HG03558 (cell line): ENCODE measurements around the gene TTC21A.

Experiments
- ATAC-seq: cut with Tn5 transposase; IDR thresholded peaks from one replicate; pipeline ENCODE4 v1.9.1; 2021; ENCODE audit warnings: moderate number of reproducible peaks; ENCODE audit not compliant: unreplicated experiment; ENCODE audit errors: extremely low read depth

TTC21A gene

DNA sequence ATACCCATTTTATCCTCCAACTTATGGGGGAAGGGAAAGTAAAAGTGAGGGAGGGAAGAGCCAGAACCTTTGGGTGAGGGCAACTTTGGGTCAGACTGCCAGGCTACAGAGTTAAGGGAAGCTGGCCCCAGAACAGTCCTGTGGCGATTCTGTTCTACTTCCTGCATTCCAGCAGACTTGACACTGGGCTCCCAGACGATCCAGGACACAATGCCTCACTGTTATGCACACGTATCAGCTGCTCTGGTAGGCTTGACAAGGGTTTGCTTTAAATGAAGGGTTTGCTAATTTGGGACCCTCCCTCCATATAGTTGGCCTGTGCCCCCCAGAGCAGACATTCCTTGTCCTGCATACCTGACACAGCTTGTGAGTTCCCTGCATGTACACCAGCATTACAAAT, 10.7 kb upstream of the TTC21A start:
- ATAC-seq, result no peak

DNA sequence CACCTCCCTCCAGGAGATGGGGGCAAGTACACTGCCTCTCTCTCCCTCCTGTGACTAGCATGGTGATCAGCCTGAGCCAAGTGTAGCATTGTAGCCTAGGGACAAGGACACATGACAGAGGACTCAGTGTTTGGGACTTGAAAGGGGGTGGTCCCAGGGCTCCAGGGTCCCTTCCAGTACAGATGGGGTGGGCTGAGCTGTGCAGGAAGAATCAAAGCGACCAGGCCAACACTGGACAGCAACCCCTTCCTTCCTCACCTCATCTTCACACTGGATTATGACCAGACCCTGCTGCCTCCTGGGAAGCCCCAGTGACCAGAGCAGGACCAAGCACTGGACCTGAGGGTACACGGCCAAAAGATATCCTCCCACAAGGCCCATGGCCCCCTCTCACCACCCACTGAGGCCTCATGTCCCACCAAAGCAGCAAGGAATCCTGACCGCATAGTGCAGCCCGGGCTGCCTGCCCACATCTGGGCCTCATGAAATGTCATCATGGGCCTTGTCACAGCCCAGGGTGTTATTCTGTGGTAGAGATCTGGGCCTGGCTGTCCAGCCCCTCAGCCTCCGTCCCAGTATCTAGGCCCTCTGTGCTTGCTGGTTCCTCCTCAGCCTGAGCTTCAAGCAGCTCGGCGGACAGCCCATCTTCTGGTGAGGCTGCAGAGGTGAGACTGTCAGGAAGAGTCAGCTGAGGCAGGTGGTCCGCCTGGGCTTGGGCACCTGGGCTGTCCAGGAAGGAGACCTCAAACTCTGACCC, 9.6 kb upstream of the TTC21A start:
- no peak for ATAC-seq

DNA sequence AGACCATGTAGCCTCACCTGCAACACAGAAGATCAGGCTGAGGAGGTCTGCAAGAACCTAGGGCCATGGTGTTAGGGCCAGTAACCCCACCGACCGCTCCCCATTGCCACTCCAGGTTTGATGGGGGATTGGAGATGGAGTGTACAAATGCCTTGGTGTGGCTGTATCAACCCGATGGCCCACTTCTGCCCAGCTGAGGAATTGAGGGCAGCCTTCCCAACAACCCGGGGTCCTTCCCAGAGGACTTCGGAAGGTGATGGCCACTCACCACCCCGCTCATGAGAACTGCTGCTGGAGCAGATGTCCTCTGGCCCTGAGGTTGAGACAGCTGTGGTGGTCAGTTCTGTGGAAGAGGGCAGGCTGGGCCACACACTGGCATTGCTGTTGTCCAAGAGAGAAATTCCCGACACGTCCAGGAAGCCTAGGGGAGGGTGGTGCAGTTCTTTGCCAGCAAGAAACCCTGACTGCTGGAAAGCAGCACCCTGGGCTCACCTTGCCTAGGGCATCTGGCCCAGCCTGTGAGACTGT, 8.9 kb upstream of the TTC21A start:
- ATAC-seq, result no peak

DNA sequence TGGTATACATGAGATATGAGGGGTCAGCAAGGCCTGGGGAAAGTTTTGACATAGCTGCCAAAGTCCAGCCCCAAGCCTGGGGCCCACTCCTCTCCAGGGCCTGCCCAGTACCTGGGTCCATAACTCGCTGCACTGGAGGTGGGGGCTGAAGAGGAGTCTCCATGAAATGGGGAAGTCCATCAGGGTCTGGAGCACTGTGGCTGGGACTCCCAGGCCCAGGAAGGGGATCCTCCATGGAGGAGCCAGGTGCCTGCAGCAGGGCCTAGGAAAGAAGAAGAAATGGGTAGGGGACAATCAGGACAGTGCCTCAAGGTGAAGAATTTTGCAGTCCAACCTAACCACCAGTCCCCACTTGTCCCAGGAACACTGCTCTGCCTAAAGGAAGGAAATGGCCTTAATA, 8.2 kb upstream of the TTC21A start:
- no peak for ATAC-seq

DNA sequence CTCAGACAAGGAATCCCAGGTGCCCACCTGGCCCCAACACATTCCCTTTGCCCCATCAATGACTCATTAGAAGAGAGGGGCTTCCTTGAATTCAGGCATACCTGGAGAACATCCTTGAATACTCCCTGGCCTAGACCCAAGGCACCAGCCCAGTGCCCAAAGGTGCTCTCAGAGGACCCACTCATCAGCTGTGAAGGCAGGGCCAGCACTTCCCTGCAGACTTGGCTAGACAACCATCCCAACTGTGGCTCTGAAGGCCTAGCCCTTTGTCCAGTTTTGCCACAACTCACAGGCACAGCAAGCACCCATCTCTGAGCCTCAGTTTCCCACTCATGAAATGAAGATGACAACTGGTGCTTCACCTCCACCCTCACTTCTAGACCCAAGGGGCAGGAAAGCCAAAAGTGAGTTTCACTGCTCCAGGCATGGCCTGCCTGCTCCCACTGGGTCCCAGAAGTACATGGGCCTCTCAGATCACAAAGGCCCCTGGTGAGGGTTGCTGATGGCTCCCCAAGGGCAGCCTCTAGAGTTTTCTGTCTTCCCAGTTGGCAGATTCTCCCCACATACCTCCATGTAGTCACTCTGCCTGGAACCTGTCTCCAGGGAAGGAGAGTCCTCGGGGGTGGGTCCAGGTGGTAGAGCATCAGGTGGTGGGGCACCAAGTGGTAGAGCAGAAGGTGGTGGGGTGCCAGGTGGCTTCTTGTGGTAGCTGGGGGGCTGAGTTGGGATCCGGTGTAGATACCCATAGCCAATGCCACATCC, 7.6 kb upstream of the TTC21A start:
- no peak for ATAC-seq

DNA sequence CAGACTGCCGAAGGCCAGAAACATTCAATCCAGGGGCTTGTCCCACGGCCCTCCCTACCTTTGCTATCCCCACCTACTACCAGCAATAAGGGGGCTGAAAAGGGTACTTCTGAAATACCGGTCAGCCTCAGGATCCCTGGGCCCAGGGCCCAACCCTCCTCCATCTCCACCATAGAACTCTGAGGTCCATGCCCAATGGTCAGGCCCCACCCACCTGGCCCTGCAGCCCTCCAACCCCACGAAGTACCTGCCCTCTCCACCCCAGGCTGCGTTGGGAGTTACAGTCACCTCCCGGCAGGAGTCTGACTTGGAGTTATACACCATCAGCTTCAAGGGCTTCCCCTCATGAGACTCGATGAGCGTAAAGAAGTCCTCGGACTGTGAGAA, 7.0 kb upstream of the TTC21A start:
- ATAC-seq, result no peak

DNA sequence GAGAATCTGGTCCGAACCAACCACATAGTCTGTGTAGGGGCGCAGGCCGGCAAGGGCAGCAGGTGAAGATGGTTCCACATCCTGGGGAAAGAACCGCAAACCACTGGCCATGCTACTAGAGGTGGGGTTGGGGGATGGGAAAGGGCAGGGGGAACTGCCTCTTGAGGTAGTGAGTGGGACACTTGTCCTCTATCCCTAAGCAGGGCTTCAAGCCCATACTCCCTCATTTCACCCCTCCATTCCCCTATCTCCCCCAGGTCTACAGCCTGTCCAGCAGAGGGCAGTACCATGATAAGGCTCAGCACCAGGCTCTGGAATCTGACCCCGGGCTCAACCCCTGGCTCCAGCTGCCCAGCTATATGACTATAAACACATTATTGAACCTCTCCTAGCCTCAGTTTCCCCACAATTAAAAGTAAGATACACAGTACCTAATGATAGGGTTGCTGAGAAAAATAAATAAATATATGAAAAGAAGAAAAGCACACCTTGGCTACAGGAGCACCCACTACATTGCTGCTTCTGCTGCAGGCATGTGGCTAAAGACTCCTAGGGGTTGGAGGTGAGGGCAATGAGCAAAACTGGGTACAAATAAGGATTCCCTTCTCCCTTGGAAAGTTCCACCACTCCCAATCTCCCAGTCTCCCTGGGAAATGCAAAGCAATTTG, 6.3 kb upstream of the TTC21A start:
- ATAC-seq, result no peak

DNA sequence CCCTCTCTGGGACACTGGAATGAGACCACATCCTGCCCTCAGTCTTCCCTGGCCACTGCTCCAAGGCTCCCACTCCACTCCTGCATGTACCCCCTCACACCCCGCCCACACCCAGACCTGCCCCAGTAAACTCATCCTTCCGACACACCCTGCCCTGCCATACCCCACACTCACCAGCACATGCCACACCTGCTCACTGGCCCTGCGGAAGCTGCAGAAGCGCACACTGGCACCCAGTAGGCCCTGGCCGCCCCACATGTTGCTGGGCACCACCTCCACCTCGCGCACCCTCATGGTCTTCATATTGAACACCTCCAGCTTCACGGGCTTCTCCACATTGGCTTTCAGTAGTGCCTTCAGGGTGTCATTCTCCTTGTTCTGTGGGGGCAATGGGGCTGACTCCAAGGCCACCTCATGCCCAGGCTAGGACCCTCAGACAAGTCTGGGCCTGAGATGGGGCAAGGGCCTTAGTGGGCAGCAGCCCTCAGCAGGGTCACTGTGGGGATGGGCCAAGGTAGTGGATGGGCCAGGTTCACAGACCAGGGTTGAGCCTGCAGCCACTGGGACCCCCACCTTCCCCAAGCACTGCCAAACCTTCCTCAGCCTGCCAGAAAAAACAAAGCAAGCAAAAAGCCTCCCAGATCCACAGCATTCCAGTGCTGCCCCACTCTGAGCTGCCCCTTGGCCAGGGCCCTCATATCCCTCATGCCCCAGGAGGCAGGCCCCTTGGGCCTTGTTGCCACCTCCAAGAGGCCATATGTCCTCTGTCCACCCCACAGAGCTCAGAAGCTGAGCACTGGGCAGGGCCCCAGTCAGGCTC, 4.8 kb upstream of the TTC21A start:
- ATAC-seq, result no peak

DNA sequence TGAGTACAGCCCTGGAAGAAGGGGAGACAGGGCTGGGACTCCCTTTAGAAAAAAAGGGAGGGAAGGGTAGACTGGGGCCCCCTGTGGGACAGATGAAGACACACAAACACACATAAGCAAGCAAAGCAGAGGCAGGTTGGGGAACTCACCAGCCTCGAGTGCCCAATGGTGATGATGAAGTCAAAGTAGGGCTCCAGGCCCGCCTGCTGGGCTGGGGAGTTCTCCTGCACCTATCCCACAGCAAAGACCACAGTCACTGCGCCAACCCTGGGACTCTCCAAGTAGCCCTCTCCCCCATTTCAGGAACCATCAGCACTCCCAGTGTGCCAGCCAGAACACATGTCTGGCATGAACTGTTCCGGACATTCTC, 4.2 kb upstream of the TTC21A start:
- no peak for ATAC-seq

DNA sequence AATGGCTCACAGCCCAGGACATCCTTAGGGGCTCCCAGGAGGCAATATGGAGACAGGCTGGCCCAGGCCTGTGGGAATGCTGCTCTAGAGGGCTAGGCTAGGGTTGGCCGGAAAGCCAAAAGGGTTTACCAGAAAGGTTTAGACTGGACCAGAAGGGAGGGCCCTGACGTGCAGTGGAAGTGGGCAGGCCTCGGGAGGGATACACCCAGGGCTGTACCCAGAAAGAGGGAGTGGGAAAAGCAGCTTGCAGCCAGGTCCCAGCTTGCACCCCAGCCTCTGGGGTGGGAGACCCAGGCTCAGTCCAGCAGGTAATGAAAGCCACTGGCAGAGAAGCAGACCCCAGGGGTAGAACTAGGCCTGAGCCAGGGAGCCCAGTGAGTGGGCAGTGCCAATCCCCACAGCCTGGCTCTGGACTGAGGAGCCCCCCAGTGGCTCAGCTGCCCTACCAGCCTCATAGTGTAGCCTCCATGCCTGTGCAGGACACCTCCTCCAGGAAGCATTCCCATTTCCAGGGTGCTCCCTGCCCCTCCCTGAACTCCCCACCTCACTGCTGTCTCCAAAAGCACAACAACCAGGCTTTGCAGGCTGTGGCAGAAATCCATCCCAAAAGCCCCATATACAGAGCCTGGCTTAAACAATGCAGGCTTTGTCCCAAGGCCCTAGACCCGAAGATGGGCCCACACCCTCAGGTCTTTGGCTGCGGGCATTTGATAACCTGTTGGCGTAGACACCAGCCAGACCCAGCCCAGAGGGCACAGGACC, 3.5 kb upstream of the TTC21A start:
- no peak for ATAC-seq

DNA sequence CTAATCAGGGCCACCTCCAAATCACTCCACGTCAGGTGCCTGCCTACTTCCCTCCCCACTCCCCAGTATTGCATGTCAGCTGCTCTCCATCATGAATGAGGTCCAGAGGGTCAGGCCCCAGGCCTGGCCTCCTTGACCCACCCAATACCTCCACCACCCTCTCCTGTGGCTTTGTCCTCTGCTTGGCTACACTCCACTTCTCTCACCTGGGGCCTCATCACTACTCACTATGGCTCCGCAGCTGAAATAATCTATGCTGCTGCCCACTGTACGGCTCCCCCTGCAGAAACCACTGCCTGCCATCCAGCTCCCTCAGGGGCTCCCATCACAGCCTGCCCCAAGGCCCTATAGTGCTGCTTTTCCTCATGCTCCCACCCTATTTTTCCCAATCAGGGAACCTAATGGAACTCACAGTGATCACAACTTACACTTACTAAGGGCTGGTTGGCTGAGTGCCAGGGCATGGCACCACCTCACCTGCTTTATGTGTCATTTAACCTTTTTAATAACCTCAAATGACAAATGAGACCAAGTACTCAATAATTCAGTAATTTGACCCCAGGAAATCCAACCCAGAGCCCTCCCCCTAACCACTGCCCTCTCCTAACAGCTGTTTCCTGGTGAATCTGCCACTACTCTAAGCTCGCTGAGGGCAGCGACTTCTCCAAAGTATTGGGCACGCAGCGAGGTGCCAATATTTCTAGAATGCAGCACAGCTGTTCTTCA, 2.4 kb upstream of the TTC21A start:
- ATAC-seq, result no peak

DNA sequence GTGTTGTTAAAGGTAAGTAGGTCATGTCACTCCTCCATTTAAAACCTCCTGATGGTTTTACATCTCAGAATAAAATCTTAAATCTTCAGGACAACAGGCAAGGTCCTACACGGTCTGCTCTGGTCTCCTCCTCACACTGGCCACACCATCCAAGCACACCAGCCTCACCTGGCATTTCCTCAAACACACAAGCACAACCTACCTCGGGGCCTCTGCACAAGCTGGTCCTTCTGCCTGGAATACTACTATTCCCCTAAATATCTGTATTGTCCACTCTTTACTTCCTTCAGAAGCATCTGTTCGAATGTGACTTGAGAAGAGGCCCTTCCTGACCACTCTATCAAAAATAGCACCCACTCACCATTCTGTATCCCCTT, 1.8 kb upstream of the TTC21A start:
- ATAC-seq, result no peak

DNA sequence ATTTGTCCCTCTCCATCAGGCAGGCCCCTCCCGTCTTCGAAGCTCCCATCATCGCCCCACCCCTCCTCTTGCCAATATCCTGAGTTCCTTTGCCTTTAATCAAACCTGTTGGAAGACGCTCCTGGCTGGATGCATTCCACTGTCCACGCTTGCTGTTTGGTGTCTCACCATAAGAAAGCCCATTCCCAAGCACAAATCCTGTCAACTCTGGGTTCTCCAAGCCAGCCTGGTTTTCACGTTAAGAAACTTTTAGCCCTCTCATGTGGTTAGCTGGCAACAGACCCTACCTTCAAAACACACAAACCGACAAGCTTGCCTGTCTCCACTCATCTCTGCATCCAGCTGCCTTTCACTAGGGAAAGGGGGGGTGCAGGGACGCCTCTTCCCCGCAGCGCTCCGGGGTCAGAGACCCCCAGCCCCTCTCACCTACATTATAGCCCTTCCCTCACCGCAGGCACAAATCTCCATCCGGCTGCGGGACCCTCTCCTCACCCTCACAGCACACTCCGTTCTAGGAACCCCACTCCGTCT, 1.1 kb upstream of the TTC21A start:
- ATAC-seq, result no peak

DNA sequence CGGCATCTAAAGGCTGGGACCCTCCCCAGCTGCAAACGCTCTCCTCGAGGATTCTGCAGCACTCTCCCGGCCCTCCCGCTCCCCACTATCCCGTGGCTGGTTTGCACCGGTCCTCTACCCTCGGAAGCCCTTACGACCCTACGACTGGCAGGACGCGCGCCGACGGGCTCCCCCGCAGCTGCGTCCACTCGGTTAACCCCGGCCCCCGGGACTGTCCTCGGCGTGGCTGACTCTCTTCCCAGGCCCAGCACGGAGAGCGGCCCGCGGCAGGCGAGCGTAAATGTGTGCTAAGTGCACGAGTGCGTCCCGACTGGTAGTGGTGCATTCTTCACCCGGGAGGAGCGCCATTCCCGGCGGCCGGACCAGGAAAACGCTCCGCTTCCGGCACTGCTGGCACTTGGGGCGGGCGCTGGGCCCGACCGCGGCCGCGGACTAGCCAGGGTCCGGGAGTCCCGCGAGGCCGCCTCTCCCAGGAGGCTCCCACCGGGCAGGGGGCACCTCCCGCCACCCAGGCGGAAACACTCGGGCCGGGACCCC, 561 bp upstream of the TTC21A start:
- ATAC-seq, result peak; percentile 9

DNA sequence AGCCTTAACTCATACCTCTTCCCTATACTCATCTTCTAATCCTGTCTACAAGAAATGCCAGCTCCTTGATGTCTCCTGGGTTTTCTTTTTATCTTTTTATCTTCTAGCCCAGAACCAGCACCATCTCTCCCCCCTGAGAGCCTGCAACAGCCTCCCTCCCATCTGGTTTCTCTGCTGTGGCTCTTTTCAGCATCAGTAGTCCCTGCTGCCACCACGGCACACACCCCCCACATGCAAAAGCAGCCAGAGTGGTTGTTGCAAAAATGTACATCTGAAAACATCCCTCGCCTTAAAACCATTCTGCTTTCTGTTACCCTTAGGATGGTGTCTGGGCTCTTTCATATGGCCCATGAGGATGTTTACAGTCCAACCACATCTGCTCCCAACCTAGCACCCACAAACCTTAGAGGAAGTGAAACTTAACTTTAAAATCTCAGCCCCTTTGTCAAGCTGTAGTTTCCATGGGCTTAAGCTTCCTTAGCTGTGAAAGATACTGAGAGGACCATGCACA, 775 bp downstream of the TTC21A start:
- peak; percentile 54 for ATAC-seq

DNA sequence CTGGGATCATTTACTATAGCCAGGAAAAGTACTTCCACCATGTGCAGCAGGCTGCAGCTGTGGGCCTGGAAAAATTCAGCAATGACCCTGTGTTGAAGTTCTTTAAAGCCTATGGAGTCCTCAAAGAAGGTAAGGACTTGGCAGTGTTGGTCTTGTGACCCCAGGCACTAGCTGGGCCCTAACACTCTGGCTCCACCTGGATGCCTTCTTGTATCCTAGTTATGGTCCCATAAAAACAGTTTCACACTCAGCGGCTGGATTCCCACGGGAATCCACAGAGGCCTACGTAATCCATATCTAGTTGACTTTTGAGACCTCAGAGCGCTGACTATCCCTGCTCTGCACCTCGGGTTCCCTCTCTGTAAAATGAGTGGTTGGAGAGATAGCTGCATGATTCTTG, 1.6 kb downstream of the TTC21A start:
- no peak for ATAC-seq

DNA sequence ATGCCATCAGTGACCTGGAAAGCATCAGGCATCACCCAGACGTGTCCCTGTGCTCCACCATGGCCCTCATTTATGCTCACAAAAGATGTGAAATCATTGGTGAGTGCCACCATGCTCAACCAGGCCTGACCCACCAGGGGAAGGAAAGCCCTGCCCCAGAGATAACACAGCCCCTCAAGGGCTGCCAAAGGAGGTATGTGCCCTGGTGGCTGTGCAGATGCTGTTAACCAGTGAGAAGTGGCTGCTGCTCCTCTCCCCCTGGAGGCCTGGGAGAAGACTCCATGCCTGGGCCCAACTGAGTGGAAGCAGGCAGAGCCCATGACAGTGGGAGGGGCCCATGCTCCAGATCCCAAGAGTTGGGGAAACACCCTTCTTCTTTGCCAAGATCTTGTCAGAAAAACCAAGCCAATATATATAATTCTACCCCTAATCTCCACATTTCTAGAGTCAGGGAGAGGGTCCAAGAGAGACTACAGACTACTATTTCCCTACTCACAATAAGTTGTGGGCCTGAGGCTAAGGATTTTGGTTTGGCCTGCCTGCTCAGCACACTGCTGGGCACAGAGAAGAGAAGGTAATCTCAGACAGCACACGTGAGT, 2.7 kb downstream of the TTC21A start:
- no peak for ATAC-seq

DNA sequence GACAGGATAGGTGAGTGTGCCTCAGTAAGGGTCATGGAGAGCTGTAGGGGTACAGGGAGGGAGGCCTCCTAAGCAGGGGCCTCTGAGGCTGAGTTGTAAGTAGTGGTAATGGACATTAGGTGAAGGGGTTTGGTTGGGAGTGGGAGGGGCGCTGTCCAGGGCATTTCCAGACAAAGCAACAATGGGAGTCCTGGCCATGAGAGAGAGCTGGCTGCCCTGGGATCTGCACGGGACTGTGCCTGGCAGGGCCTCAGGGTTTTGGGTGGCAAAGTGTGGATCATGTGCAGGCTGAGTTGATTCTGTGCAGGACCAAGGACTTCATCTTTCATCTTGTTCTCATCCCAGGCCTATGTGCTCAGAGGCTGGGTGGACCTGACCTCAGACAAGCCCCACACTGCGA, 4.6 kb downstream of the TTC21A start:
- ATAC-seq, result no peak
